Measurements from ENCODE around the gene SPATA32.
"Not testable (repeated sequence)": the region's sequence is repeated elsewhere in the genome, so short reads cannot be mapped to it uniquely, and the experiment has no call there.

Gene SPATA32

GRCh38 chr17:45261577-45262515 is at the start of gene SPATA32:
TSS of gene SPATA32 (minus strand) at chr17:45262094. CDS start at chr17:45262016, 78 bp downstream.
- peak; percentile 89 for DNase-seq

- DNase-seq, result no peak
Measured at GRCh38 chr17:45311401-45311759, 49.5 kb upstream of the SPATA32 start.

- no peak for DNase-seq
Measured at GRCh38 chr17:45310380-45311324, 48.8 kb upstream of the SPATA32 start.

GRCh38 chr17:45309400-45309799 is 47.5 kb upstream of the SPATA32 start:
- DNase-seq, result no peak

- DNase-seq, result no peak
Measured at GRCh38 chr17:45308840-45309239, 46.9 kb upstream of the SPATA32 start.

- DNase-seq, result no peak
Measured at GRCh38 chr17:45308016-45308365, 46.1 kb upstream of the SPATA32 start.

- DNase-seq, result peak; percentile 71
Measured at GRCh38 chr17:45307290-45308015, 45.6 kb upstream of the SPATA32 start.

- no peak for DNase-seq
Measured at GRCh38 chr17:45306623-45307022, 44.7 kb upstream of the SPATA32 start.

- no peak for DNase-seq
Measured at GRCh38 chr17:45306094-45306493, 44.2 kb upstream of the SPATA32 start.

GRCh38 chr17:45305530-45306087 is 43.7 kb upstream of the SPATA32 start:
- DNase-seq, result no peak

GRCh38 chr17:45302649-45303173 is 40.8 kb upstream of the SPATA32 start:
- DNase-seq, result peak; percentile 68

GRCh38 chr17:45302220-45302619 is 40.3 kb upstream of the SPATA32 start:
- DNase-seq, result not testable (repeated sequence)

GRCh38 chr17:45301674-45302073 is 39.8 kb upstream of the SPATA32 start:
- no peak for DNase-seq

GRCh38 chr17:45300060-45300751 is 38.3 kb upstream of the SPATA32 start:
- no peak for DNase-seq

- DNase-seq, result no peak
Measured at GRCh38 chr17:45299361-45299760, 37.5 kb upstream of the SPATA32 start.

- DNase-seq, result no peak
Measured at GRCh38 chr17:45298546-45299285, 36.8 kb upstream of the SPATA32 start.

GRCh38 chr17:45296833-45297124 is 34.9 kb upstream of the SPATA32 start:
- DNase-seq, result no peak

- no peak for DNase-seq
Measured at GRCh38 chr17:45296003-45296832, 34.3 kb upstream of the SPATA32 start.

- DNase-seq, result no peak
Measured at GRCh38 chr17:45294506-45294905, 32.6 kb upstream of the SPATA32 start.

Measured in activated CD8-positive, alpha-beta memory T cell treated with anti-CD3 and anti-CD28 coated beads for 24 hours (primary cell).